Measurements from ENCODE around the gene EPHB2.

DNA sequence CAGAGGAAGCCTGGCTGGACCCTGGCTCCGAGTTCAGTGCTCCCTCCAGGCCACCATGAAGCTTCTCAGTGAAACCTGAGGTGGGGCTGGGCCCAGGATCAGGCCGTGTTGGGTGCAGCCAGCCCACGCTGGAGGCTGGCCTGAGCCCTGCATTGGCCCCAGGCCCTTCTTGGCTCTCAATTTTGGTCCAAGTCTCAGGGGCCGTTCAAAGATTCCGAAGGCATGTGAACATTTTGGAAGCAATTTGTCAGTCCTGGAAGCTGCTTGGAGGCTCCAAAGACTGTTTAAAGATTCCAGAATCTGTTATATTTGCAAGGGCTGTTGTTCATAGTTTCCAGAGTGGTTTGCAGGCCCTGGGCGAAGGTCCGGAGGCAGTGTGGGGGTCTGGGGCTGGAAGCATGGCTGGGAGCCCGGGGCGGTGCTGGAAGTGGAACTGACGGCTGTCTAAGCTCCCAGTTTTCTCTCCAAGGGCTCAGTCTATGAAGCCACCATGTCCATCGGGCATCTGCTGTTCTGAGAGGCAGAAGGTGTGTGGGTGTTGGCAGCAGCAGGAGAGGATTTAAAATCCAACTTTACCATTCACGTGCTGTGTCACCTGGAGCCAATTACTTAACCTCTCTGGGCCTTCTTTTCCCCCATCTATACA lies 104.9 kb downstream of the EPHB2 start:
- TF ChIP-seq CTCF (IDR thresholded peaks at IDR 0.05) (no peak), POLR2A (IDR thresholded peaks at IDR 0.05) (no peak), POLR2AphosphoS5 (IDR thresholded peaks at IDR 0.05) (no peak), EP300 (IDR thresholded peaks at IDR 0.05) (no peak)

Measured in suprapubic skin (tissue), 4 donors.